IMR-90 (cell line): ENCODE measurements around the gene RARS2. TPM values are rescaled to one million over a fixed set of nuclear protein-coding genes. Genes with fewer than 3 reads are reported as not detected.

Experiments used
- ATAC-seq: fragments of 200-7000 bp; cut with Tn5 transposase; 2 replicates; pipeline ENCODE4 v1.9.1; 2020; ENCODE audit warnings: low read depth, mild to moderate bottlenecking, moderate library complexity
- BruUV-seq: library from RNA; stranded (reverse); fragments of 400-500 nt; replicated peaks from 2 replicates; lab custom pipeline; 2021; lab: Mats Ljungman, UMichigan
- CTCF ChIA-PET: fragments of 300-600 bp; formaldehyde crosslinking; extraction: SDS; loops from one replicate; lab custom pipeline; 2021; ENCODE audit warnings: antibody characterized with exemption; lab: Yijun Ruan, JAX
- POLR2A ChIA-PET: fragments of 300-600 bp; sonication (Branson Sonifier 250); formaldehyde crosslinking; loops from one replicate; lab custom pipeline; 2022; ENCODE audit warnings: antibody characterized with exemption; ENCODE audit not compliant: unreplicated experiment; lab: Charles Lee
- DNase-seq: peaks from one replicate; pipeline ENCODE4 v3.0.0; 2013
- H2AFZ ChIP-seq: replicated peaks from 2 replicates; pipeline ENCODE3; 2013; ENCODE audit warnings: low read length, mild to moderate bottlenecking; ENCODE audit not compliant: poor library complexity
- H2AK5ac ChIP-seq: 2 replicates; pipeline ENCODE4 v1.6.1; 2013; ENCODE audit warnings: low read depth, low read length, inconsistent platforms
- H2AK9ac ChIP-seq: replicated peaks from 2 replicates; pipeline ENCODE3; 2013; ENCODE audit warnings: mild to moderate bottlenecking, low read depth, low read length, moderate library complexity; ENCODE audit not compliant: poor library complexity
- H2BK120ac ChIP-seq: 2 replicates; pipeline ENCODE4 v1.6.1; 2013; ENCODE audit warnings: low read depth, low read length, inconsistent platforms
- H2BK15ac ChIP-seq: 3 replicates; pipeline ENCODE4 v1.6.1; 2013; ENCODE audit warnings: low read depth, low read length, inconsistent platforms
- H2BK20ac ChIP-seq: 2 replicates; pipeline ENCODE4 v1.6.1; 2013; ENCODE audit warnings: low read depth, mild to moderate bottlenecking, inconsistent platforms, low read length, moderate library complexity
- H2BK5ac ChIP-seq: 2 replicates; pipeline ENCODE4 v1.6.1; 2013; ENCODE audit warnings: mild to moderate bottlenecking, low read depth, low read length, inconsistent platforms; ENCODE audit not compliant: poor library complexity, severe bottlenecking
- H3K14ac ChIP-seq: replicated peaks from 2 replicates; pipeline ENCODE4 v1.6.1; 2013; ENCODE audit warnings: low read depth, low read length, inconsistent platforms
- H3K18ac ChIP-seq: 2 replicates; pipeline ENCODE4 v1.6.1; 2013; ENCODE audit warnings: low read depth, low read length, control low read depth
- H3K23ac ChIP-seq: 2 replicates; pipeline ENCODE4 v1.6.1; 2013; ENCODE audit warnings: low read depth, low read length, inconsistent platforms
- H3K27ac ChIP-seq: 2 replicates; pipeline ENCODE4 v1.5.1; 2013; ENCODE audit warnings: mild to moderate bottlenecking, control low read depth, low read length; ENCODE audit not compliant: insufficient read depth
- H3K27me3 ChIP-seq: 2 replicates; pipeline ENCODE4 v1.6.1; 2013; ENCODE audit warnings: low read length; ENCODE audit not compliant: control insufficient read depth, insufficient read depth
- H3K36me3 ChIP-seq: 2 replicates; pipeline ENCODE4 v1.6.1; 2013; ENCODE audit warnings: low read length, mixed read lengths; ENCODE audit not compliant: control insufficient read depth, insufficient read depth
- H3K4ac ChIP-seq: 2 replicates; pipeline ENCODE4 v1.6.1; 2013; ENCODE audit warnings: low read depth, low read length, inconsistent platforms
- H3K4me1 ChIP-seq: 2 replicates; pipeline ENCODE4 v1.6.1; 2013; ENCODE audit warnings: low read length, mixed read lengths; ENCODE audit not compliant: control insufficient read depth, insufficient read depth
- H3K4me2 ChIP-seq: 2 replicates; pipeline ENCODE4 v1.6.1; 2013; ENCODE audit warnings: low read depth, mild to moderate bottlenecking, control low read depth, low read length, moderate library complexity
- H3K4me3 ChIP-seq: 2 replicates; pipeline ENCODE4 v1.5.1; 2013; ENCODE audit warnings: low read depth, mild to moderate bottlenecking, control low read depth, low read length, moderate library complexity; ENCODE audit not compliant: insufficient read depth
- H3K56ac ChIP-seq: 2 replicates; pipeline ENCODE4 v1.6.1; 2013; ENCODE audit warnings: low read length, inconsistent platforms; ENCODE audit not compliant: insufficient read depth; ENCODE audit errors: extremely low read depth
- H3K79me1 ChIP-seq, 2 experiments: 2 replicates each; pipeline ENCODE4 v1.6.1; 2013; ENCODE audit warnings: low read length in 2 of 2, inconsistent platforms in 1 of 2, low read depth in 1 of 2
- H3K9ac ChIP-seq: 2 replicates; pipeline ENCODE4 v1.6.1; 2013; ENCODE audit warnings: low read depth, low read length, control low read depth
- H3K9me1 ChIP-seq: 2 replicates; pipeline ENCODE4 v1.6.1; 2013; ENCODE audit warnings: low read length, inconsistent platforms; ENCODE audit not compliant: insufficient read depth
- H3K9me3 ChIP-seq: 2 replicates; pipeline ENCODE4 v1.6.1; 2013; ENCODE audit warnings: low read length; ENCODE audit not compliant: control insufficient read depth, insufficient read depth
- H4K20me1 ChIP-seq: 2 replicates; pipeline ENCODE4 v1.6.1; 2013; ENCODE audit warnings: low read length, inconsistent platforms; ENCODE audit not compliant: insufficient read depth
- H4K5ac ChIP-seq: 2 replicates; pipeline ENCODE4 v1.6.1; 2013; ENCODE audit warnings: mild to moderate bottlenecking, low read depth, low read length, control low read depth
- H4K8ac ChIP-seq, 2 experiments: 2 replicates each; pipeline ENCODE4 v1.6.1; 2013; ENCODE audit warnings: low read depth in 2 of 2, low read length in 2 of 2, control low read depth in 1 of 2, inconsistent platforms in 1 of 2
- H4K91ac ChIP-seq: 2 replicates; pipeline ENCODE4 v1.6.1; 2013; ENCODE audit warnings: low read depth, low read length, inconsistent platforms; ENCODE audit not compliant: insufficient read depth
- BHLHE40 ChIP-seq: fragments of 150-350 bp; IDR thresholded peaks from 2 replicates; pipeline ENCODE4 v1.6.1; 2016; ENCODE audit warnings: mild to moderate bottlenecking, low read depth, low read length
- CEBPB ChIP-seq: IDR thresholded peaks from 2 replicates; pipeline ENCODE4 v1.6.1; 2012; ENCODE audit warnings: low read depth, low read length, improper control_type of control experiment
- MAFK ChIP-seq: IDR thresholded peaks from 2 replicates; pipeline ENCODE4 v1.6.1; 2012; ENCODE audit warnings: low read depth, low read length, improper control_type of control experiment
- MAZ ChIP-seq: IDR thresholded peaks from 2 replicates; pipeline ENCODE4 v1.6.1; 2012; ENCODE audit warnings: low read depth, mild to moderate bottlenecking, low read length, improper control_type of control experiment, moderate library complexity, borderline replicate concordance
- NFE2L2 ChIP-seq: fragments of 150-350 bp; IDR thresholded peaks from 2 replicates; pipeline ENCODE4 v1.6.1; 2016; ENCODE audit warnings: low read depth, mild to moderate bottlenecking, low read length
- POLR2A ChIP-seq: IDR thresholded peaks from 2 replicates; pipeline ENCODE4 v1.6.1; 2012; ENCODE audit warnings: mild to moderate bottlenecking, low read depth, low read length
- RCOR1 ChIP-seq: IDR thresholded peaks from 2 replicates; pipeline ENCODE4 v1.6.1; 2012; ENCODE audit warnings: mild to moderate bottlenecking, low read length, improper control_type of control experiment; ENCODE audit not compliant: insufficient replicate concordance
- WGBS, 2 experiments: methylation state at CpG; one replicate each; pipeline versions ENCODE4 v1.1.5 to v1.1.7; 2013; ENCODE audit warnings: missing lambda C conversion rate in 2 of 2; ENCODE audit not compliant: insufficient read length in 1 of 2; ENCODE audit errors: extremely low coverage in 2 of 2; 5-methylcytosine and 5-hydroxymethylcytosine counted together
- dilution Hi-C: fragments of 300-500 bp; cut with HindIII; formaldehyde crosslinking; loops from one replicate; pipeline ENCODE4 v1.14.3; 2018; ENCODE audit warnings: low sequenced_read_pairs; ENCODE audit not compliant: unreplicated experiment
- in situ Hi-C: fragments of 300-500 bp; cut with MboI; formaldehyde crosslinking; loops from 3 replicates; pipeline ENCODE4 v1.14.3; 2019; ENCODE audit warnings: low sequenced_read_pairs, inconsistent platforms, mixed read lengths
- intact Hi-C: fragments of 100-400 bp; cut with micrococcal nuclease; formaldehyde crosslinking; loops from 2 replicates; pipeline ENCODE4 v1.10.0; 2022
- polyA plus RNA-seq, 3 experiments: library from polyadenylated mRNA; depleted of rRNA; stranded (reverse); fragments of >200 nt; gene quantifications; 2 replicates each; pipeline ENCODE4 v1.2.3, GENCODE V29; 2012; ENCODE audit warnings: low replicate concordance in 1 of 3
- total RNA-seq: library from RNA; depleted of rRNA; stranded (reverse); fragments of >200 nt; gene quantifications from 2 replicates; pipeline ENCODE4 v1.2.3, GENCODE V29; 2012

RARS2 gene
- total and polyA plus RNA-seq, 2 of the 4 experiments (the other 2 are of a cell fraction): 19.9 to 33.0 TPM

- H3K79me1 ChIP-seq: peaks cover 32 to 68% of the 10 kb centered on the region in 2 experiments
- peak overlapping the region; percentile 9; the same call in 1 of the 2 replicates for H4K5ac ChIP-seq
- no peak overlapping the region for H2AK9ac ChIP-seq
- ATAC-seq (no peak), DNase-seq (no peak)
- no peak overlapping the region; the same call in 1 of the 2 replicates for H3K14ac ChIP-seq
- H2BK5ac ChIP-seq: peak overlapping the region; percentile 71
- H3K4ac ChIP-seq: 0 out of 2 replicates have a peak overlapping the region, but pooled peaks have one; percentile 23
- H2BK20ac ChIP-seq: peak overlapping the region; percentile 38; the same call in 1 of the 2 replicates
- peak overlapping the region; percentile 5; the same call in 1 of the 2 replicates for H2BK120ac ChIP-seq
- intact Hi-C loops: loop anchor here (10.0 kb wide), 1 partner anchor 171 kb away; the partner anchor contains the start of gene CFAP206
- peaks cover 38% of the 10 kb centered on the region for H4K20me1 ChIP-seq
- H2BK15ac ChIP-seq: 0 out of 3 replicates have a peak overlapping the region, but pooled peaks have one; percentile 78
- H2AFZ ChIP-seq: no peak overlapping the region
- CTCF ChIA-PET: interaction anchor here (0.7 kb wide), 1 partner anchor 88 kb away, joined by 3 read pairs; no protein-coding TSS in a partner anchor
- H3K23ac ChIP-seq: 0 out of 2 replicates have a peak overlapping the region, but pooled peaks have one; percentile 0
- H4K8ac ChIP-seq: peak overlapping the region in 1 of 2 experiments; percentile 44; a peak in 2 of 4 replicates
- POLR2A ChIA-PET: no interaction called here
- in situ Hi-C loops: no loop called here
- no peak overlapping the region; the same call in 1 of the 2 replicates for H3K4me2 ChIP-seq
- H2AK5ac ChIP-seq: peak overlapping the region; percentile 58; the same call in 1 of the 2 replicates
- no TSS peak for BruUV-seq
- H3K27ac ChIP-seq: no peak overlapping the region; the same call in 1 of the 2 replicates
- H3K9me1 ChIP-seq: peaks cover 12% of the 10 kb centered on the region
- H3K4me1 ChIP-seq: peaks cover 28% of the 10 kb centered on the region
- H3K4me3 ChIP-seq: no peak overlapping the region
- dilution Hi-C loops: no loop called here
- no peak for TF ChIP-seq BHLHE40
- no peak for TF ChIP-seq MAFK
- no peak for TF ChIP-seq POLR2A
- TF ChIP-seq NFE2L2: no peak
- no peak for TF ChIP-seq CEBPB
- TF ChIP-seq RCOR1: no peak
- no peak for TF ChIP-seq MAZ
- H4K91ac ChIP-seq: peak overlapping the region; percentile 68; the same call in 1 of the 2 replicates
- H3K27me3 ChIP-seq: no peaks in the 10 kb centered on the region
- no peak overlapping the region for H3K9ac ChIP-seq
- no peak overlapping the region; the same call in 1 of the 2 replicates for H3K56ac ChIP-seq
- no peaks in the 10 kb centered on the region for H3K9me3 ChIP-seq
- peak overlapping the region; percentile 86; the same call in 1 of the 2 replicates for H3K18ac ChIP-seq
- peaks cover 12% of the 10 kb centered on the region; the same call in 1 of the 2 replicates for H3K36me3 ChIP-seq
- WGBS, 2 experiments: no CpG with 5 or more reads among the region's 2 CpGs
Measured at GRCh38 chr6:87575423-87575822, 14.4 kb downstream of the RARS2 start.
